ENCODE data around the gene SLC34A1.

SLC34A1 gene

GRCh38 chr5:177445052-177445916, 61.0 kb downstream of the SLC34A1 start:
- DNase-seq: no peak

- DNase-seq: no peak
Observed at GRCh38 chr5:177445917-177446199, 61.6 kb downstream of the SLC34A1 start.

GRCh38 chr5:177446200-177447065, 62.2 kb downstream of the SLC34A1 start, which contains the start of gene PRR7:
Gene PRR7 (plus strand): TSS chr5:177446814. CDS start chr5:177455068, 8,254 bp downstream.
- peak; percentile 90 for DNase-seq

- DNase-seq: no peak
Observed at GRCh38 chr5:177447066-177447610, 62.9 kb downstream of the SLC34A1 start.

GRCh38 chr5:177447611-177448243, 63.5 kb downstream of the SLC34A1 start:
- DNase-seq: peak; percentile 66

Measured in right kidney (tissue), 1 donor.